Ovary (tissue), 3 donors: ENCODE measurements around the gene HPS5.

Experiments
- CTCF ChIP-seq, 3 donors: fragments of 450-650 bp in 2 of 3; fragments of 200-600 bp in 1 of 3; IDR thresholded peaks; one replicate each; pipeline versions ENCODE4 v1.5.1 to v1.8.0; 2016 to 2022; ENCODE audit warnings: antibody characterized with exemption in 3 of 3, mild to moderate bottlenecking in 1 of 3
- POLR2A ChIP-seq: fragments of 450-650 bp; IDR thresholded peaks from one replicate; pipeline ENCODE4 v1.6.1; 2017; ENCODE audit warnings: antibody characterized with exemption, mild to moderate bottlenecking, moderate library complexity
- donor health status: DM: no; HTN: no; CAD: no.

- TF ChIP-seq CTCF (IDR thresholded peaks at IDR 0.05) (no peak), POLR2A (no peak)
Measured at GRCh38 chr11:18312012-18312411, 9.9 kb downstream of the HPS5 start.
